BE2C (cell line): ENCODE data around the gene CRTC3.
A peak's percentile ranks its signal among the peaks of the same experiment; 100 is the strongest.

Experiments used
- DNase-seq: peaks from one replicate; pipeline ENCODE4 v3.0.0-alpha.2; 2020
- H3K27me3 ChIP-seq: fragments of 250-450 bp; sonication (Bioruptor Pico); 2 replicates; pipeline ENCODE4 v1.5.1; 2020; ENCODE audit warnings: mild to moderate bottlenecking
- H3K36me3 ChIP-seq: fragments of 250-450 bp; sonication (Bioruptor Pico); 2 replicates; pipeline ENCODE4 v1.5.1; 2020; ENCODE audit warnings: mild to moderate bottlenecking
- H3K4me1 ChIP-seq: fragments of 250-450 bp; sonication (Bioruptor Pico); 2 replicates; pipeline ENCODE4 v1.5.1; 2020
- H3K4me3 ChIP-seq: 2 replicates; pipeline ENCODE4 v1.5.1; 2011; ENCODE audit warnings: low read depth, low read length
- H3K9me3 ChIP-seq: fragments of 250-450 bp; sonication (Bioruptor Pico); 2 replicates; pipeline ENCODE4 v1.5.1; 2020
- TF ChIP-seq, protein P1 (sequence below): IDR thresholded peaks from 2 replicates; pipeline ENCODE4 v1.5.1; 2012; ENCODE audit warnings: mild to moderate bottlenecking, low read depth, low read length

CRTC3 gene

DNA sequence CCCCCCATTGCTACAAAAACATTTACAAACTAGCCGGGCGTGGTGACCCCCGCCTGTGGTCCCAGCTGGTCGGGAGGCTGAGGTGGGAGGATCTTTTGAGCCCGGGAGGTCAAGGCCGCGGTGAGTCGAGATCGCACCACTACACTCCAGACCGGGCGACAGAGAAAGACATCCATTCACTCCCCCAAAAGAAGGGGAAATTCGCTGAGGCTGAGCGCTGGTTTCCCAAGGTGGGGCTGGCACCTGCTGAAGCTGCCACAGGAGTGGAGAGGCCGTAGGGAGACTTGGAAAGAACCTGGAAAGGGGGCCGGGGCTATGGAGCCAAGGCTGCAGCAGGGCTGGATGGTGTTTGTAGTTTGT is 732 bp upstream of the CRTC3 start:
- Histone ChIP-seq H3K36me3 (no peaks in the 10 kb centered on the region), H3K9me3 (no peaks in the 10 kb centered on the region), H3K4me1 (no peaks in the 10 kb centered on the region), H3K4me3 (peak overlapping the region; percentile 93), H3K27me3 (no peaks in the 10 kb centered on the region)
- TF ChIP-seq, protein P1, sequence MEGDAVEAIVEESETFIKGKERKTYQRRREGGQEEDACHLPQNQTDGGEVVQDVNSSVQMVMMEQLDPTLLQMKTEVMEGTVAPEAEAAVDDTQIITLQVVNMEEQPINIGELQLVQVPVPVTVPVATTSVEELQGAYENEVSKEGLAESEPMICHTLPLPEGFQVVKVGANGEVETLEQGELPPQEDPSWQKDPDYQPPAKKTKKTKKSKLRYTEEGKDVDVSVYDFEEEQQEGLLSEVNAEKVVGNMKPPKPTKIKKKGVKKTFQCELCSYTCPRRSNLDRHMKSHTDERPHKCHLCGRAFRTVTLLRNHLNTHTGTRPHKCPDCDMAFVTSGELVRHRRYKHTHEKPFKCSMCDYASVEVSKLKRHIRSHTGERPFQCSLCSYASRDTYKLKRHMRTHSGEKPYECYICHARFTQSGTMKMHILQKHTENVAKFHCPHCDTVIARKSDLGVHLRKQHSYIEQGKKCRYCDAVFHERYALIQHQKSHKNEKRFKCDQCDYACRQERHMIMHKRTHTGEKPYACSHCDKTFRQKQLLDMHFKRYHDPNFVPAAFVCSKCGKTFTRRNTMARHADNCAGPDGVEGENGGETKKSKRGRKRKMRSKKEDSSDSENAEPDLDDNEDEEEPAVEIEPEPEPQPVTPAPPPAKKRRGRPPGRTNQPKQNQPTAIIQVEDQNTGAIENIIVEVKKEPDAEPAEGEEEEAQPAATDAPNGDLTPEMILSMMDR = no peak
- DNase-seq = no peak

GRCh38 chr15:90530250-90531051 is 728 bp downstream of the CRTC3 start:
- TF ChIP-seq, protein P1 = no peak
- H3K4me1 ChIP-seq = no peaks in the 10 kb centered on the region
- H3K9me3 ChIP-seq = no peaks in the 10 kb centered on the region
- no peaks in the 10 kb centered on the region for H3K36me3 ChIP-seq
- DNase-seq = peak; percentile 51
- H3K27me3 ChIP-seq = no peaks in the 10 kb centered on the region
- H3K4me3 ChIP-seq = peak overlapping the region; percentile 93

DNA sequence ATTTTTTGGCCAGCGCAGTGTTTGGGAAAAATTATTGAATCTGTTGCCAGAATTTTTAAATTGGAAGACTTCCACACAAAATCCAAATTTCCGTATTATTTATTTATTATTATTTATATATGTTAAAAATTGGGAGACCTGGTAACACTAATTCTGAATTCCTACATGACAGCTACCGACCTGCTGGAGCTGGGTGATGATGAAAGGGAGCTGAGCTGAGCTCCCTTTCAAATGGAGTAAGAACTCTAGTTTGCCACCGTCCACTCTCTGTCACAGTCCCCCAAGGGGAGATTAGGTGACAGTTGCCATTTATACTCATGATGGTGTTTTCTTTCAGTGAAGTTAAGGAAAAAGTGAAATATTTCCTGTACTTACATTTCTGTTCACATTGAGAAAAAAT is 1.4 kb downstream of the CRTC3 start:
- no peaks in the 10 kb centered on the region for H3K36me3 ChIP-seq
- peak overlapping the region; percentile 93 for H3K4me3 ChIP-seq
- no peaks in the 10 kb centered on the region for H3K9me3 ChIP-seq
- DNase-seq = no peak
- no peaks in the 10 kb centered on the region for H3K4me1 ChIP-seq
- H3K27me3 ChIP-seq = no peaks in the 10 kb centered on the region
- TF ChIP-seq, protein P1 = no peak

- Histone ChIP-seq H3K4me3 (no peak overlapping the region), H3K36me3 (peaks cover 4% of the 10 kb centered on the region), H3K4me1 (no peaks in the 10 kb centered on the region), H3K9me3 (no peaks in the 10 kb centered on the region), H3K27me3 (no peaks in the 10 kb centered on the region)
- TF ChIP-seq, protein P1 = no peak
- DNase-seq = no peak
Observed at GRCh38 chr15:90535254-90535653, 5.5 kb downstream of the CRTC3 start.

GRCh38 chr15:90539789-90540188 is 10.1 kb downstream of the CRTC3 start:
- TF ChIP-seq, protein P1 = no peak
- Histone ChIP-seq H3K4me1 (no peaks in the 10 kb centered on the region), H3K27me3 (no peaks in the 10 kb centered on the region), H3K36me3 (peaks cover 4% of the 10 kb centered on the region), H3K4me3 (no peak overlapping the region), H3K9me3 (no peaks in the 10 kb centered on the region)
- DNase-seq = no peak

DNA sequence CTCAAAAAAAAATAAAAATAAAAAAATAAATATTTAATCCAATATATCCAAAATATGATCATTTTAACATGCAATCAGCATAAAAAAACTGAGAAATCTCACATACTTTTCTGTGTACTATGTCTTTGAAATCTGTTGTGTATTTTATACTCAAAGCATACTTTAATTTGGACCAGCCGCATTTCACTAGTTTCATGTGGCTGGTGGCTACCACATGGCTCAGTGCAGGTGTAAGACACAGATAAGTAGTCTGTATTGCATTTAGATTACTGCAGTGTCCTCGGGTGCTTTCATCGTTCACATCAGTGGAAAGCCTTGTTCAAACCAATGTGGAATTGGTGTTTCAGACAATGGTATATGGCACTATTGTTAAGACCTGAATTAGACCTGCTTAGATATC is 11.0 kb downstream of the CRTC3 start:
- TF ChIP-seq, protein P1 = no peak
- Histone ChIP-seq H3K36me3 (peaks cover 4% of the 10 kb centered on the region), H3K4me1 (no peaks in the 10 kb centered on the region), H3K4me3 (no peak overlapping the region), H3K27me3 (no peaks in the 10 kb centered on the region), H3K9me3 (no peaks in the 10 kb centered on the region)
- no peak for DNase-seq
